ENCODE results near the gene SRPK3.
A peak's percentile ranks its signal among the peaks of the same experiment; 100 is the strongest.
"Not testable (repeated sequence)": the region's sequence is repeated elsewhere in the genome, so short reads cannot be mapped to it uniquely, and the experiment has no call there.

The SRPK3 gene

GRCh38 chrX:153814591-153815315, 33.9 kb downstream of the SRPK3 start:
- DNase-seq: no peak

- DNase-seq: no peak
Observed at GRCh38 chrX:153816831-153817690, 36.2 kb downstream of the SRPK3 start.

GRCh38 chrX:153818064-153818463, 37.2 kb downstream of the SRPK3 start:
- DNase-seq: not testable (repeated sequence)

GRCh38 chrX:153818571-153819383, 37.9 kb downstream of the SRPK3 start:
- peak; percentile 78 for DNase-seq

- peak; percentile 62 for DNase-seq
Observed at GRCh38 chrX:153819384-153820040, 38.7 kb downstream of the SRPK3 start.

- DNase-seq: peak; percentile 62
Observed at GRCh38 chrX:153820601-153821000, 39.8 kb downstream of the SRPK3 start.

GRCh38 chrX:153821066-153821465, 40.2 kb downstream of the SRPK3 start:
- DNase-seq: peak; percentile 47

GRCh38 chrX:153824348-153824747, 43.5 kb downstream of the SRPK3 start:
- DNase-seq: no peak

GRCh38 chrX:153825042-153825441, 44.2 kb downstream of the SRPK3 start:
- no peak for DNase-seq

- DNase-seq: no peak
Observed at GRCh38 chrX:153827016-153827415, 46.2 kb downstream of the SRPK3 start.

GRCh38 chrX:153827903-153828302, 47.1 kb downstream of the SRPK3 start:
- DNase-seq: no peak

- no peak for DNase-seq
Observed at GRCh38 chrX:153828308-153828707, 47.5 kb downstream of the SRPK3 start.

GRCh38 chrX:153828723-153829548, 48.1 kb downstream of the SRPK3 start:
- DNase-seq: peak; percentile 41

GRCh38 chrX:153829549-153829798, 48.6 kb downstream of the SRPK3 start:
- DNase-seq: peak; percentile 41

- DNase-seq: peak; percentile 59
Observed at GRCh38 chrX:153829799-153830639, 49.2 kb downstream of the SRPK3 start, which contains the start of gene PDZD4. Gene PDZD4, minus strand, starts transcription at chrX:153830544. Its CDS starts 246 bp downstream, at chrX:153830298.

GRCh38 chrX:153830640-153831428, 50.0 kb downstream of the SRPK3 start:
- DNase-seq: peak; percentile 63

- no peak for DNase-seq
Observed at GRCh38 chrX:153831429-153832150, 50.7 kb downstream of the SRPK3 start.

- no peak for DNase-seq
Observed at GRCh38 chrX:153832728-153833127, 51.9 kb downstream of the SRPK3 start.
